ENCODE measurements around the gene ZNF14. TPM values are rescaled to one million over a fixed set of nuclear protein-coding genes. Genes with fewer than 3 reads are reported as not detected.
"Not testable (repeated sequence)": the region's sequence is repeated elsewhere in the genome, so short reads cannot be mapped to it uniquely, and the experiment has no call there.

ZNF14 gene
- polyA plus RNA-seq, 1 experiment, result 1.2 TPM

DNA sequence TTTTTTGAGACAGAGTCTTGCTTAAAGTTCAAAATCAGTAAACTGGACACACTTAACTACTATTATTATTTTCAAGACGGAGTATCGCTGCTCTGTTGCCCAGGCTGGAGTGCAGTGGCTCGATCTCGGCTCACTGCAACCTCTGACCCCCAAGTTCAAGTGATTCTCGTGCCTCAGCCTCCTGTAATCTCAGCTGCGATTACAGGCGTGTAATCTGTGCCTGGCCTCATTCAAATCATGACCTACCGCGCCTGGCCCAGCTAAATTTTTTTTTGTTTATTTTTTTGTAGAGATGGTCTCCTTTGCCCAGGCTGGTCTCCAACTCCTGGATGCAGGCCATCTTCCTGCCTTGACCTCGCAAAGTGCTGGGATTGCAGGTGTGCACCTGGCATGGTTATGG is 41.2 kb downstream of the ZNF14 start:
- ChIA-PET POLR2A (no interaction called here), CTCF (no interaction called here)

DNA sequence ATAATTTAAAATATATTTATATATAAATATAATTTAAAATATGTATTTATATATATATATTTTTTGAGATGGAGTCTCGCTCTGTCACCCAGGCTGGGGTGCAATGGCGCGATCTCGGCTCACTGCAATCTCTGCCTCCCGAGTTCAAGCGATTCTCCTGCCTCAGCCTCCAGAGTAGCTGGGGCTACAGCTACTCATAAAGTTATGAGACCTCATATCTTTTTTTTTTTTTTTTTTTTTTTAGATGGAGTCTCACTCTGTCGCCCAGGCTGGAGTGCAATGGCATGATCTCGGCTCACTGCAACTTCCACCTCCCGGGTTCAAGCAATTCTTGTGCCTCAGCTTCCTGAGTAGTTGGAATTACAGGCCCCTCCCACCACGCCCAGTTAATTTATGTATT is 43.9 kb downstream of the ZNF14 start:
- H3K36me3 ChIP-seq (ENCODE audit: control insufficient read depth, insufficient read depth, low read length); H3K4me3 ChIP-seq (ENCODE audit: low read depth, low read length); DNase-seq (ENCODE audit: low read depth); POLR2A ChIA-PET; CTCF ChIA-PET; H3K27me3 ChIP-seq (ENCODE audit: control insufficient read depth, insufficient read depth, low read length): not testable (repeated sequence)

More for the DNA sequence above, 41.2 kb downstream of the ZNF14 start:
- Histone ChIP-seq H3K4me3 (ENCODE audit: low read depth, low read length) (no peak overlapping the region), H3K36me3 (ENCODE audit: control insufficient read depth, insufficient read depth, low read length) (no peaks in the 10 kb centered on the region), H3K27me3 (ENCODE audit: control insufficient read depth, insufficient read depth, low read length) (no peaks in the 10 kb centered on the region)
- TF ChIP-seq, protein P1, sequence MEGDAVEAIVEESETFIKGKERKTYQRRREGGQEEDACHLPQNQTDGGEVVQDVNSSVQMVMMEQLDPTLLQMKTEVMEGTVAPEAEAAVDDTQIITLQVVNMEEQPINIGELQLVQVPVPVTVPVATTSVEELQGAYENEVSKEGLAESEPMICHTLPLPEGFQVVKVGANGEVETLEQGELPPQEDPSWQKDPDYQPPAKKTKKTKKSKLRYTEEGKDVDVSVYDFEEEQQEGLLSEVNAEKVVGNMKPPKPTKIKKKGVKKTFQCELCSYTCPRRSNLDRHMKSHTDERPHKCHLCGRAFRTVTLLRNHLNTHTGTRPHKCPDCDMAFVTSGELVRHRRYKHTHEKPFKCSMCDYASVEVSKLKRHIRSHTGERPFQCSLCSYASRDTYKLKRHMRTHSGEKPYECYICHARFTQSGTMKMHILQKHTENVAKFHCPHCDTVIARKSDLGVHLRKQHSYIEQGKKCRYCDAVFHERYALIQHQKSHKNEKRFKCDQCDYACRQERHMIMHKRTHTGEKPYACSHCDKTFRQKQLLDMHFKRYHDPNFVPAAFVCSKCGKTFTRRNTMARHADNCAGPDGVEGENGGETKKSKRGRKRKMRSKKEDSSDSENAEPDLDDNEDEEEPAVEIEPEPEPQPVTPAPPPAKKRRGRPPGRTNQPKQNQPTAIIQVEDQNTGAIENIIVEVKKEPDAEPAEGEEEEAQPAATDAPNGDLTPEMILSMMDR (IDR thresholded peaks at IDR 0.05; ENCODE audit: insufficient read depth, low read depth, low read length), result no peak
- no peak for DNase-seq (ENCODE audit: low read depth)

DNA sequence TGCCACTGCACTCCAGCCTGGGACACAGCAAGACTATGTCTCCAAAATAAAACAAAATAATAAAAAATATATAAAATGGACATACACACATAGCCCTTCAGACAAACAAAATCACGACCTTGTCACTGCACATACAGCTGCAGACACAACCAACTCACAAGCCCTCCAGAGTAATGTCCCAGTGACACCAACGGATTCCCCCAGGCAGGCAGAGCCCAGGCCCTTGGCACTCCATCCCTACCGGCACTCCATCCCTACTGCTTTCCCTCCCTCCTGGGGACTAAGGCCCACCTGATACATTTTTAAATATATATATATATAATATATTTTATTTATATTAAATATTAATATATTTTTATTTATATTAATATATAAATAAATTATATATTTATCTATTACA is 45.8 kb downstream of the ZNF14 start:
- no peak for DNase-seq (ENCODE audit: low read depth)
- Histone ChIP-seq H3K4me3 (ENCODE audit: low read depth, low read length) (no peak overlapping the region), H3K27me3 (ENCODE audit: control insufficient read depth, insufficient read depth, low read length) (no peaks in the 10 kb centered on the region), H3K36me3 (ENCODE audit: control insufficient read depth, insufficient read depth, low read length) (no peaks in the 10 kb centered on the region)
- TF ChIP-seq, protein P1 (IDR thresholded peaks at IDR 0.05; ENCODE audit: insufficient read depth, low read depth, low read length), result no peak
- ChIA-PET CTCF (no interaction called here), POLR2A (no interaction called here)

DNA sequence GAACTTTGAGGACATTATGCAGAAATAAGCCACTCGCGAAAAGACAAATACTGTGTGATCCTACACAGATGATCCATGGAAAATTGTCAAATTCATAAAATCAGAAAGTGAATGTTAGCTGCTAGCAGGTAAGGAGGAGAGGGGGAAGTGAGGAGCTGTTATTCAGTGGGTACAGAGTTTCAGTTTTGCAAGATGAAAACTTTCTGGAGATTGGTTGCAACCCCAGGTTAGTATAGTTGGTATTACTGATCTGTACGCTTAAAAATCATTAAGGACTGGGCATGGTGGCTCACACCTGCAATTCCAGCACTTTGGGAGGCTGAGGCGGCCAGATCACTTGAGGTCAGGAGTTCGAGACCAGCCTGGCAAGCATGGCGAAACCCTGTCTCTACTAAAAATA is 46.3 kb downstream of the ZNF14 start:
- H3K36me3 ChIP-seq (ENCODE audit: control insufficient read depth, insufficient read depth, low read length), result no peaks in the 10 kb centered on the region
- POLR2A ChIA-PET, result no interaction called here
- TF ChIP-seq, protein P1 (IDR thresholded peaks at IDR 0.05; ENCODE audit: insufficient read depth, low read depth, low read length), result no peak
- CTCF ChIA-PET, result no interaction called here
- DNase-seq (ENCODE audit: low read depth), result no peak
- no peaks in the 10 kb centered on the region for H3K27me3 ChIP-seq (ENCODE audit: control insufficient read depth, insufficient read depth, low read length)
- no peak overlapping the region for H3K4me3 ChIP-seq (ENCODE audit: low read depth, low read length)

DNA sequence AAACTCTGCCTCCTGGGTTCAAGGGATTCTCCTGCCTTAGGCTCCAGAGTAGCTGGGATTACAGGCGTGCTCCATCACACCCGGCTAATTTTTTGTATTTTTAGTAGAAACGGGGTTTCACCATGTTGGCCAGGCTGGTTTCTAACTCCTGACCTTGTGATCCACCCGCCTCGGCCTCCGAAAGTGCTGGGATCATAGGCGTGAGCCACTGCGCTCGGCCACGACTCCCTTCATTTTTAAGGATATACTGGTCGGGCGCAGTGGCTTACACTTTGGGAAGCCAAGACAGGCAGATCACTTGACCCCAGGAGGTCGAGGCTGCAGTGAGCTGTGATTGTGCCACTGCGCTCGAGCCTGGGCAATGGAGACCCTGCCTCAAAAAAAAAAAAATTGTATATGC is 46.8 kb downstream of the ZNF14 start:
- POLR2A ChIA-PET; CTCF ChIA-PET; H3K4me3 ChIP-seq (ENCODE audit: low read depth, low read length); DNase-seq (ENCODE audit: low read depth); H3K27me3 ChIP-seq (ENCODE audit: control insufficient read depth, insufficient read depth, low read length); H3K36me3 ChIP-seq (ENCODE audit: control insufficient read depth, insufficient read depth, low read length): not testable (repeated sequence)

DNA sequence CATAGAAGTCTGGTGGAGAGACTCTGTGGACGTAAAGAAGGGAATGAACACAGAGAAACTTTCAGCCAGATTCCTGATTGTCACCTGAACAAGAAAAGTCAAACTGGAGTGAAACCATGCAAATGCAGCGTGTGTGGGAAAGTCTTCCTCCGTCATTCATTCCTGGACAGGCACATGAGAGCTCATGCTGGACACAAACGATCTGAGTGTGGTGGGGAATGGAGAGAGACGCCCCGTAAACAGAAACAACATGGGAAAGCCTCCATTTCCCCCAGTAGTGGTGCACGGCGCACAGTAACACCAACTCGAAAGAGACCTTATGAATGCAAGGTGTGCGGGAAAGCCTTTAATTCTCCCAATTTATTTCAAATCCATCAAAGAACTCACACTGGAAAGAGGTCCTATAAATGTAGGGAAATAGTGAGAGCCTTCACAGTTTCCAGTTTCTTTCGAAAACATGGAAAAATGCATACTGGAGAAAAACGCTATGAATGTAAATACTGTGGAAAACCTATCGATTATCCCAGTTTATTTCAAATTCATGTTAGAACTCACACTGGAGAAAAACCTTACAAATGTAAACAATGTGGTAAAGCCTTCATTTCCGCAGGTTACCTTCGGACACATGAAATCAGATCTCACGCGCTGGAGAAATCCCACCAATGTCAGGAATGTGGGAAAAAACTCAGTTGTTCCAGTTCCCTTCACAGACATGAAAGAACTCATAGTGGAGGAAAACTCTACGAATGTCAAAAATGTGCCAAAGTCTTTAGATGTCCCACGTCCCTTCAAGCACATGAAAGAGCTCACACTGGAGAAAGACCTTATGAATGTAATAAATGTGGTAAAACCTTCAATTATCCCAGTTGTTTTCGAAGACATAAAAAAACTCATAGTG is 53.5 kb downstream of the ZNF14 start:
- TF ChIP-seq, protein P1 (IDR thresholded peaks at IDR 0.05; ENCODE audit: insufficient read depth, low read depth, low read length), result no peak
- ChIA-PET CTCF (no interaction called here), POLR2A (no interaction called here)
- Histone ChIP-seq H3K27me3 (ENCODE audit: control insufficient read depth, insufficient read depth, low read length) (no peaks in the 10 kb centered on the region), H3K4me3 (ENCODE audit: low read depth, low read length) (no peak overlapping the region), H3K36me3 (ENCODE audit: control insufficient read depth, insufficient read depth, low read length) (peaks cover 12% of the 10 kb centered on the region)
- DNase-seq (ENCODE audit: low read depth), result no peak

Measured in BJ (cell line).